HG03045 (cell line): ENCODE results near the gene MCC.

Source experiments
- ATAC-seq: cut with Tn5 transposase; IDR thresholded peaks from one replicate; pipeline ENCODE4 v1.9.1; 2021; ENCODE audit warnings: mild to moderate bottlenecking, moderate library complexity; ENCODE audit not compliant: unreplicated experiment

MCC gene

DNA sequence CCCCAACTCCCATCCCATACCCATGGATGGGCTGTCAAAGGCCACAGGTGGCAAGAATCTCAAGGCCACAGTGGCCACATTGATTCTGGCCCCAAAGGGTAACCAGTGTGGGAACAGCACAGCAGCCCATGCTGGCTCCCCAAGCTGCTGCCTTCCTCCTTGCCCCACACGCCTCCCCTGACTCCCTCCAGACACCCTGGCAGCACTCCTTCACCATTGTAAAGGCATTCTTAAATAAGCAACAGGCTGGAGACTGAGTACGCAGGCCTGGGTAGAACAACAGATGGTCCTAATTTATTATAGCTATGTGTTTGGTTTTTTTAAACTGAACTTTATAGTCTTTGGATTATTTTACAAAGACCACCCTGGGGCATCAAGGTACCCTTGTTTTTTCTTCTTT, 212.3 kb downstream of the MCC start:
- no peak for ATAC-seq

DNA sequence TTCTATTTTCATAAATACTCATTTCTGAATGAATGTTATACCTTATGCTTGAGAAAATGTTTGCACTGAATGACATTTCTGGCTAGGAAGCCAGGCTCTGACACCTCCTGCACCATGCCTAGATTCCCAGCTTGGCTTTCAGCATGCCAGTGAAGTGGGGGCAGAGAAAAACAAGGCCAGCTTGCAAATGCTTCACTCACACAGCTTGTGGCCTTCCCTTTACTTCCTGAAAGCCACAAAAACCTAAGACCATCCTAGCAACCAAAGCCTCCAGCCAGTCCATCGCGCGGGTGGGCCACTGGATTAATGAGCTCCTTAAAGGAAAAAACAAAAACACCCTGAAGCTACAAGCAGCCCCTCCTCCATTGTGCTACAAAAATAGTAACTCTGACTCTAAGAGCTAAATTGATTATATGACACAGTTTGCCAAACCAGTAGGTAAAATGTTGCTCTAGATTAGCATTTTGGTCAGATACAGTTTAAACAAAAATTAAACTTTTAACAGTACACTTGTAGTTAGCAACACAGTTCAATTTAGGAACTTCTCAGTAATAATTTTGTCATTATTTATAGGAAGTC, 213.3 kb downstream of the MCC start:
- no peak for ATAC-seq

DNA sequence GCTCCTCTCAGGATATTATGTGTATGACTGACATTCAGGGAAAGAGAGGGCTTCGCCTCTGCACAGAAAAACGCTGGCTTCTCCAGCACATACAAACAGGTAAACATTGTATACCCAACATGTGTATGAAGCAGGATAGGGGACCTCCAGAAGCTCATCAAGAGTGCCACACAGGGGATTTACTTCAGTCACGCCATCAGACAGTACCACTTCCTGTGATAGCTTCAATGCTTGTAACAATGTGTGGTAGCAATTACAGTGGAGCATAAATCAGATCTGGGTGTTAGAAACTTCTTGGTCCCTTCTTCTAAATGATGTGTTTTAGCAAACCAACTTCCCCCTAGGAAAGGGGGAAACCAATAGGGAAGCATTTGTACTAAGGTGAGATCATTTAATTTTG, 214.3 kb downstream of the MCC start:
- no peak for ATAC-seq

- ATAC-seq, result no peak
Measured at GRCh38 chr5:113271745-113272454, 216.4 kb downstream of the MCC start.

DNA sequence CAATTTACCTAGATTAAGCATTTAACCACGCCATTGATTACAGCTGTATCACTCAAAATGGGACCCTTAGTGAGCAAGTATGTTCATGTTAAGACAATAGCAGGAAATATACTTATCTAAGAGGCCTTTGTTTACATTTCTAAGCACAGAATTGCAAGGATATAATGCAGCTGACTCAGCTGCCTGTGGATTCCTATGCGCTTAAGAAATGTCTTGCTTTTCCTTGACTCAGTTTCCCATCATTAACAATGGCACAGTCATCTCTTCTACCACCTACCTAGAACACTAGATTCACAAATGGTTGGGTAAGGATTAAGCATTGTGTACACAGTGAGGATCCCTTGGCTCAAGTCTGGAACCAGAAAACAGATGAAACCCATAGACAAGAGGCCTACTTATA, 217.2 kb downstream of the MCC start:
- ATAC-seq, result no peak

GRCh38 chr5:113270086-113270485, 218.2 kb downstream of the MCC start:
- ATAC-seq, result no peak

- no peak for ATAC-seq
Measured at GRCh38 chr5:113269023-113269997, 218.9 kb downstream of the MCC start.

DNA sequence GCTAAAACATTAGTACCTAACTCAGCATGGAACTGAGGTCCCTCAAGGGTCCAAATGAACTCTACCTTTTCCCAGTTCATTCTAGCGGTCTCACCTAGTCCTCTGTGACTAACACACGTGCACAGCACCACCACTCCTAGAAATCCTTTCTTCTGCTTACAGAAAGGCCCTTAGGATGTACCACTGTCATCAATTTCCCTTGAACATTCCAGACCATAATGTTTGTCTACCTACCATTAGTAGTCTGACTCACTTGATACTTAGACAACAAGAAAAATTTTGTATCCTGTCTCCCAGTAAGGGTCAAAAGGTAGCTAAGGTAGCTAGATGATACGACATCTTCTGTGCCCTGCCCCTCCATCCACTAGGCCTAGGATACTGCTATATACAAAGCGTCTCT, 220.0 kb downstream of the MCC start:
- ATAC-seq, result no peak

DNA sequence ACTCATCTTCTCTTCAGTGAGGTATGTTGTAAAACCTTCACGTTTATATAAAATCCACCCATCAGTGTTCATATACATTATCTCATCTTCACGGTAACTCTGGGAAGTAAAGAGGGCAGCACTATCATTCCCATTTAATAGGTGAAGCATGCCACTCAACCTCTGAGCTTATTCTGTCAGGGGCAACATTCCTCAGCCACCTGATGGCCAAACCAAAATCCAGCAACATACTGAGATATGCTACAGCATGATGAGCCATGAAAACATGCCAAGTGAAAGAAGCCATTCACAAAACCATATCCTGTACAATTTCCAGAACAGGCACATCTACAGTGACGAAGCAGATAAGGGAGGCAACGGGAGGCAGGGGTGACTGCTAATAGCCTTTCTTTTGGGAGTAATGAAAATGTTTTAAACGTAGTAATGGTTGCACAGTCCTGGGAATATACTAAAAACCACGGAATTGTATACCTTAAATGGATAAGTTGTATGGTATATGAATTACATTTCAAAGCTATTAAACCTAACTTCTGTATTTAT, 220.8 kb downstream of the MCC start:
- ATAC-seq, result no peak

DNA sequence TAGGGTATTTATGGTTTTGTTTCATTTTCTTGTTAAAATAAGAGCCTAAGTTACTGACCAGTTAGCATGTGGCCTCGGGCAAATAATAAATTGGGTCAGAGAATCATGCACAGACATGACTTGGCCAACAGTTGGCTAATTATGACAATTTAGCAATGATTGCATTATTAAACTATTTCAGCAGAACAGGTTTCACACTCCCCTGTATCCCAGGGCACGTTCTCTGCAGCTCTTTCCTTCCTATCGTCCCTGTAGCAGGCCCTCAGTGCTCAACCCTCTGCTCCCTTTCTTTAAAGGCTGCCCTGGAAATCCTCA, 221.4 kb downstream of the MCC start:
- ATAC-seq, result no peak

- no peak for ATAC-seq
Measured at GRCh38 chr5:113266227-113266912, 221.9 kb downstream of the MCC start.

DNA sequence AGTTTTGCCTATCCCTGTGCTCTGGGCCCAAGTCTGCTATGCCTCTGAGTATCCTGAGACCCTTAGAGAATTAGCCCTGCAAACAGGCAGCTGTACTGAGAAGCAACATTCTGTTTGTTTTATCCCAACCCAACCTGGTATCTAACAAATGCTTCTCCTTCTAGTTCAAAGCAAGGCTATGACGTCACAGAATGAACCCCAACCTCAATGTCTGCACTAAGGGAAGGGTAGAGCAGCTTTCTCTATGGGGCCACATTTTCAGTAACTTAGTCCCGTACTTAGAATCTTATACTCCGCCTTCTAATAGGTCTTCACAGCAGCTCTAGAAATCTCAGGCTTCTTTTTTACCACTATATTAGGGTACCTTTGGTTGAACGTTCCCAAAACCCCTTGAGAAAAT, 223.1 kb downstream of the MCC start:
- no peak for ATAC-seq

GRCh38 chr5:113264046-113264445, 224.2 kb downstream of the MCC start:
- ATAC-seq, result no peak

DNA sequence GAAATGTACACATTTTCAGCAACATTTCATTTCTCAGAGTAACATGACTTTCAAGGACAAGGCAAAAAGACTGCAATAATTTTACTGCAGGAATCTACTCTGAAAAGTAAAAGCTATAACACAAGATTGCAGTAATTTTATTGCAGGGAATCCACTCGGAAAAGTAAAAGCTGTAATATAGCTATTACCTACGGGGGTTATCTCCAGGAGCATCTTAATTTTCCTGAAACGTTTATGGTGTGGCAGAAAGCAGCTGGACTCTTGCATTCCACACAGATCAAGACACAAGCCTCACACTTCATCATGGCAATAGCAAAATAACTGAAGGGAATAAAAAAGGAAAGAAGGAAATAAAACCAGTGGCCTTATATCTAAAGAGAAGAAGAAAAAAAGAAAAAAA, 224.7 kb downstream of the MCC start:
- ATAC-seq, result no peak

- ATAC-seq, result no peak
Measured at GRCh38 chr5:113262674-113263073, 225.6 kb downstream of the MCC start.

- no peak for ATAC-seq
Measured at GRCh38 chr5:113259034-113259433, 229.2 kb downstream of the MCC start.

DNA sequence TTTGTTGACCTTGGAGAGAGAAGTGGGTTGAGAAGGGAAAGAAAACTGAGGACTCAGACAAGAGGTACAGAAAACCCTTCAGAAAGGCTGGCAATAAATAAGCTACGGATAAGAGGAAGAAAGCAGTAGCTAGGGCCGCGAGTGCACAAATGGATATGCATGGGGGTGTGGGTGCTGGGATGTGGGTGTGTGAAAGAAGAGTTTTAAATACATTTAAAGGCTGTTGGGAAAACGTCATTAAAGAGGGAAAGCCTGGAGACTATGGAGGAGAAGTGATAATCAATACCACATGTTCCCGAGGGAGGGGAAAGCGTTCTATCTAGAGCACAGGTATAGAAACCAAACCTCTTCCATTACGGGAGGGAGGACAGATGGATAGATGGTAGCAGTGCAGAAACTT, 230.7 kb downstream of the MCC start:
- no peak for ATAC-seq

- ATAC-seq, result no peak
Measured at GRCh38 chr5:113256671-113257452, 231.4 kb downstream of the MCC start.

DNA sequence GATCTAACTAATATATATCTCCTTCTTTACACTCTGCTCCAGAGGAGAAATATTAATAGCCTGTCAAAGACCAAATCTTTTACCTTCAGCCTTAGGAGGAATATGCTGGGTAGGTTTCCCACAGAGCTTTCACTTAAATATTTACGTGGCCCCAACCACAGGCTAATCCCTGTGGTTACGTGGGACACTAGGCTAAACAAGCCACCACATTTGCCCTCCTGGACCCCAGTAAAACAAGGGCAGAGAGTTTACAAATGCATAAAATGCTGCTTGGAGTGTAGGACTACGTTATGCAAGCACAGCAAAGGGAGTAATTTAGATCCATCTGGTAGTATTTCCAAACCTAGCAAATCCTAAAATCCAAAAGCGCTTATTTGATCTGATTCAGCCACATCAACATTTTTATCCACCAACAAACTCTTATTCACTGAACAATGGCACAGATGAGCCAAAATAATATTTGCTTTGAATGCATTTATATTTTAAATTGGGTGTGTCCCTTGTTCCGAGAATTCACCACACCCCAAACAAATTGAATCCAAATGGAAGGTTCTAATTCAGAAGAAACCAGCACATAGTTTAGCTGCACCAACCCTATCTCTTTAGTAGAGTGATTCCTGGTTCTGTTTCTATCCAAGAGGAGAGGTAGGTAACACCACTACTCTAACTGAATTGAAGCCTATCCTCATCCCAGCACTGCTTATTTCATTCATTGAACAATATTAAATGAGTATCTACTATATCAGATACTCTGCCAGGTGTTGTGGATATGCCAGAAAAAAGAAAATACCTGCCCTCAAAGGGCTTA, 232.5 kb downstream of the MCC start:
- ATAC-seq, result no peak

GRCh38 chr5:113255105-113255504, 233.1 kb downstream of the MCC start:
- no peak for ATAC-seq
